Measurements from ENCODE around the gene PIGQ.
A peak's percentile ranks its signal among the peaks of the same experiment; 100 is the strongest.

Gene PIGQ

DNA sequence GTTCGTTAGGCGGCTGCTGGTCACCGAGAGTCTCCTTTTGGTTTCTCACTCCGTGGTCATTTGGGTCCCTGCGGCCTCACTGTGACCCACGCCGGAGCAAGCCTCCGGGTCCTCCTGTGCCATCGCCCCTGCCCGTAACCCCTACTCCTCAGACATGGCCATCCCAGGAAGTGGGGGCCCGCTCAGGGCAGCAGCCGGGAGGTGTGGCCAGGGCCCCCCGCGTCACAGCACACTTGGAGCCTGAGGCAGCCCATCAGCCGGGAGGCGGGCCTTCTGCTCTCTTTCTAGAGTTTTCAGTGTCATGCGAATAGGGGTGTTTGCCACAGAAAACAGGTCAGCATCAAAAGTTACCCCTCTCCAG, 53.1 kb downstream of the PIGQ start:
- no peak overlapping the region for H3K4me3 ChIP-seq (ENCODE audit: low read length)
- TF ChIP-seq, protein P1, sequence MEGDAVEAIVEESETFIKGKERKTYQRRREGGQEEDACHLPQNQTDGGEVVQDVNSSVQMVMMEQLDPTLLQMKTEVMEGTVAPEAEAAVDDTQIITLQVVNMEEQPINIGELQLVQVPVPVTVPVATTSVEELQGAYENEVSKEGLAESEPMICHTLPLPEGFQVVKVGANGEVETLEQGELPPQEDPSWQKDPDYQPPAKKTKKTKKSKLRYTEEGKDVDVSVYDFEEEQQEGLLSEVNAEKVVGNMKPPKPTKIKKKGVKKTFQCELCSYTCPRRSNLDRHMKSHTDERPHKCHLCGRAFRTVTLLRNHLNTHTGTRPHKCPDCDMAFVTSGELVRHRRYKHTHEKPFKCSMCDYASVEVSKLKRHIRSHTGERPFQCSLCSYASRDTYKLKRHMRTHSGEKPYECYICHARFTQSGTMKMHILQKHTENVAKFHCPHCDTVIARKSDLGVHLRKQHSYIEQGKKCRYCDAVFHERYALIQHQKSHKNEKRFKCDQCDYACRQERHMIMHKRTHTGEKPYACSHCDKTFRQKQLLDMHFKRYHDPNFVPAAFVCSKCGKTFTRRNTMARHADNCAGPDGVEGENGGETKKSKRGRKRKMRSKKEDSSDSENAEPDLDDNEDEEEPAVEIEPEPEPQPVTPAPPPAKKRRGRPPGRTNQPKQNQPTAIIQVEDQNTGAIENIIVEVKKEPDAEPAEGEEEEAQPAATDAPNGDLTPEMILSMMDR (IDR thresholded peaks at IDR 0.05; ENCODE audit: insufficient read depth, low read depth, low read length, missing control alignments) = no peak
- no peak for DNase-seq (ENCODE audit: low read depth)

DNA sequence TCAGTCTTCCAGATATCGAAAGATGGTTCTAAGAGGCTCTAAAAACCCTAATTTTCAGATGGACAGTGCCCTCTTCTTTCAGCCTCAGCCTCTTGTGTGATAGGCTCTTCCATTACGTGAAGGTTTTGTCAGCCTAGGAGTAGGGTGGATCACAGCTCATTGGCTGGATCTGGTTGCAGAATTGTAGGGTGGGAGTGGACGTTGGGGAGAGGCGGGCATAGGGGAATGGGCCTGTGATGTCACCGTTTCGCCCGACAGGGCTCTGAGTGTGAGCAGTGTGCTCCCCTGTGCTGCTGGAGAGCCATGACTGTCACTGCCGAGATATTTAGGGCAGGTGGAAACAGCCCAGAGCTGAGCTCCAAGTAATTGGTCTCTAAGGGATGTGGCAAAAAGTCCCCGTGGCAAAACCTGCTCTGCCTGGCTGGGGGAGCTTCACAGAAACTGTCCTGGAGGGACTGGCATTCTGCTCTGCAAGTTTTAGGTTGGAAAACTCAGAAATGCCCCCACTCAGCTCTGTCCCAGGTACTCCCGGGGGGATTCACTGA, 54.8 kb downstream of the PIGQ start:
- H3K4me3 ChIP-seq (ENCODE audit: low read length) = no peak overlapping the region
- TF ChIP-seq, protein P1 (IDR thresholded peaks at IDR 0.05; ENCODE audit: insufficient read depth, low read depth, low read length, missing control alignments) = no peak
- DNase-seq (ENCODE audit: low read depth) = no peak

DNA sequence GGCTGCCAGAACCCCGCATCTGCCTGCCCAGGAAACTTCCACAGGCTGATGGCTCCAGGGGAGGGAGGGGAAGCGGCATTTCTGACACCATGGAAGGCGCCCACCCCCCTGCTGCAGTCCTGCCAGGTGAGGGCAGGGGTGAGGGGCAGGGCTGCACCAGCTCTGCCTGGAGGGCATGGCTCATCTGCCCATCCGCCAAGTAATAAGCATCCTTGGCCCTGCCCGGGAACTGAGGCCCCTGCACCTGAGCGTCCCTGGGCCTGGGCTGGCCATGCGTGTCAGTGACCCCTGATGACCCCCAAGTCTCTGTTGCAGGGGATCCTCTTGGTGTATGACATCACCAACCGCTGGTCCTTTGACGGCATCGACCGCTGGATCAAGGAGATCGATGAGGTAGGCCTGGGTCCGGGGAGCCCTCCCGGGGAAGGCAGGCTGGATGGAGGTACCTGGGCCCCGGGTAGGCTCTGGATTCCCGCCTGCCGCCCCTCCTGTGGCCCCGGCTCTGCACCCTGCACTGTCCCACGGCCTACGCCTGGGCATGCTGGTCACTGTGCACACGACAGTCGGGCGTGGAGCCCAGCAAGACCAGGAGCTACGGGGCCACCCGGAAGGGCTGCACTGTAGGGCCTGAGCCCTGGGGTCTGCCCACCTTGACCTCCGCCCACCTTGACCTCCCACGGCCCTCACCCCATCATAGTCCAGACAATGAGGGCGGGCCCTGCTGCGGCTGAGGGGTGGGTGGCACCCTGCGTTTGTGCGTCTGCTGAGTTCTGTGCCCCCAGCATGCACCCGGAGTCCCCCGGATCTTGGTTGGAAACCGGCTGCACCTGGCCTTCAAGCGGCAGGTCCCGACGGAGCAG, 55.6 kb downstream of the PIGQ start:
- H3K4me3 ChIP-seq (ENCODE audit: low read length) = no peak overlapping the region
- TF ChIP-seq, protein P1 (IDR thresholded peaks at IDR 0.05; ENCODE audit: insufficient read depth, low read depth, low read length, missing control alignments) = no peak
- no peak for DNase-seq (ENCODE audit: low read depth)

DNA sequence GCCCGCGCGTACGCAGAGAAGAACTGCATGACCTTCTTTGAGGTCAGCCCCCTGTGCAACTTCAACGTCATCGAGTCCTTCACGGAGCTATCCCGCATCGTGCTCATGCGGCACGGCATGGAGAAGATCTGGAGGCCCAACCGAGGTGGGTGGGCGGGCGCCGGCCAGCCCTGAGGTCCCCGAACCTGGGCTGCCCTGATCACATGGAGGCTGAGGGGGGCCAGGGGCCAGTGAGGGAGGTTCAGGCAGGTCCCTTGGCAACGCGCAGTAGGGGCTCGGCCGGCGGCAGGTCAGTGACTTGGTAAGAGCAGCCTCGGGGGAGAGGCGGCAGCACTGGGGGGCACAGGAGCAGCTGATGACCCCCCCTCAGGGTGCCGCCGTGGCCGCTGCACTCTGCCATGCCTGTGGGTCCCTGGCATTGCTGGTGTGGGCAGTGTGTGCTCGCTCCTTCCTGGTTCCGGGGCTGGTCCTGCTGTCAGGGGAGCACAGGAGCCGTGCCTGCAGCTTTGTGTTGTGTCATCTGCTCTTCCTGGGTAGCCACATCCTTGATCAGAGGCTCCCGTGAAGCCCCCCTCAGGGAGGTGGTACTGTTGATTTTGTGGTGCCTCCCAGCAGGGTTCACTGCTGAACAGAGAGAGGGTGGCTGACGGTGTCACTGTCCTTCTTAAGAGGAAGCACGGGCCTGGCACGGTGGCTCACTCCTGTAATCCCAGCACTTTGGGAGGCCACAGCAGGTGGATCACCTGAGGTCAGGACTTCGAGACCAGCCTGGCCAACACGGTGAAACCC, 56.4 kb downstream of the PIGQ start:
- DNase-seq (ENCODE audit: low read depth) = no peak
- TF ChIP-seq, protein P1 (IDR thresholded peaks at IDR 0.05; ENCODE audit: insufficient read depth, low read depth, low read length, missing control alignments) = no peak
- no peak overlapping the region for H3K4me3 ChIP-seq (ENCODE audit: low read length)

DNA sequence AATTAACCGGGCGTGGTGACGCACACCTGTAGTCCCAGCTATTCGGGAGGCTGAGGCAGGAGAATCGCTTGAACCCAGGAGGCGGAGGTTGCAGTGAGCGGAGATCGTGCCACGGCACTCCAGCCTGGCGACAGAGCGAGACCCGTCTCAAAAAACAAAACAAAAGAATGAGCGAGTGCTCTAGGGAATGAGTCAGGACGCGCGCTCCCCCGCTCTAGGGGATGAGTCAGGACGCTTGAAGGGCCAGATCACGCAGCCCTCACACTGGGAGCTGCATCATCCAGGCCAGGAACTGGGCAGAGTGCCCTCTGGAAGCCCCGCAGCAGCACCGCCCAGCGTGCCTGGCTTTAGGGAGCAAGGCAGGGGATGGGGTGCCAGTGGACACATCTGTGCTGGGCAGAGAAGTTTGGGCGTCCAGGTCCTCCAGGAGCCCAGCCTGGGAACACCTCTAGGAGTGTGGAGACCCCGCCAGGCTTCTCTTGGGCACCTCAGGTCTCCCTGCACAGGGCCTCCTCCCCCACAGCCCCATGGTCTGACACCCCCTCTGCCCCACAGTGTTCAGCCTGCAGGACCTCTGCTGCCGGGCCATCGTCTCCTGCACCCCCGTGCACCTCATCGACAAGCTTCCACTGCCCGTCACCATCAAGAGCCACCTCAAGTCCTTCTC, 57.2 kb downstream of the PIGQ start:
- DNase-seq (ENCODE audit: low read depth) = peak; percentile 97
- TF ChIP-seq, protein P1 (IDR thresholded peaks at IDR 0.05; ENCODE audit: insufficient read depth, low read depth, low read length, missing control alignments) = no peak
- H3K4me3 ChIP-seq (ENCODE audit: low read length) = no peak overlapping the region

DNA sequence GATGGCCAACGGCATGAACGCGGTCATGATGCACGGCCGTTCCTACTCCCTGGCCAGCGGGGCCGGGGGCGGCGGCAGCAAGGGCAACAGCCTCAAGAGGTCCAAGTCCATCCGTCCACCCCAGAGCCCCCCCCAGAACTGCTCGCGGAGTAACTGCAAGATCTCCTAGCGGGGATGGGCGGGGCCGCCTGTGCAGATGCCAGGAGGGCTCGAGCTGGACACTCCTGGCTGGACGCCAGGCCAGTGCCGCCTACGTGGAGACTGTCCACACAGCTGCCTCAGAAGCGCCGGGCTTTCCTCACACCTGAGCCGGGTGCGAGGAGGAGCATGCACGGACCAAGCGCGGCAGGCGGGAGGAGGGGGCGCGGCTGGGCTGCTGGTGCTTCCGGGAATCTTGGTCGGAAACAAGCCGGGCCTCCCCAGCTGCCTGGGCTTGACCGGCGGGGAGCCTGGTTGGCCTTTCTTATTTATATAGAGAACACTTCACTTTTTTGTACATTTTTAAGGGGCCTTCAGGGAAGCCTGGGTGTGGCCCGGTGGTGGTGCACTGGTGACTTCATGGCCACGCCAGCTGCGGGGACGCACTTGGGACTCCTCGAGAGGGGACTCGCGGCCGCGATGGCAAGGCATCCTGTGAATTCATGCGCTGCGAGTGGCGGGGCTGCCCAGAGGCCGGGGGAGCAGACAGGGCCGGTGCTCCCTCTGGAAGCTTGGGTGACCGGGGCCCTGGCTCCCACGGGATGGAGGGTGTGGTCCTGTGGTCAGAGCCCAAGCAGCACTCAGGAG, 57.9 kb downstream of the PIGQ start:
- TF ChIP-seq, protein P1 (IDR thresholded peaks at IDR 0.05; ENCODE audit: insufficient read depth, low read depth, low read length, missing control alignments) = no peak
- H3K4me3 ChIP-seq (ENCODE audit: low read length) = no peak overlapping the region
- no peak for DNase-seq (ENCODE audit: low read depth)

Data from epithelial cell of esophagus (primary cell).